ENCODE measurements around the gene CHIA.

Gene CHIA

GRCh38 chr1:111369645-111370044, 79.0 kb downstream of the CHIA start:
- DNase-seq: no peak
